UCSD-AML1 (cell line): ENCODE measurements around the gene TRAPPC14.

Experiments used
- DNase-seq: peaks from one replicate; lab custom pipeline; 2025; ENCODE audit not compliant: unreplicated experiment; lab: John Stamatoyannopoulos, UW

Gene TRAPPC14

GRCh38 chr7:100175296-100175935 is 16.9 kb upstream of the TRAPPC14 start:
- no peak for DNase-seq

- DNase-seq = no peak
Measured at GRCh38 chr7:100174582-100174981, 16.1 kb upstream of the TRAPPC14 start.

- DNase-seq = no peak
Measured at GRCh38 chr7:100173806-100174495, 15.4 kb upstream of the TRAPPC14 start.

- DNase-seq = no peak
Measured at GRCh38 chr7:100171840-100172239, 13.3 kb upstream of the TRAPPC14 start.

GRCh38 chr7:100171087-100171681 is 12.7 kb upstream of the TRAPPC14 start:
- no peak for DNase-seq

- DNase-seq = no peak
Measured at GRCh38 chr7:100170101-100170897, 11.8 kb upstream of the TRAPPC14 start.

- DNase-seq = no peak
Measured at GRCh38 chr7:100169147-100169850, 10.8 kb upstream of the TRAPPC14 start.

GRCh38 chr7:100167912-100168323 is 9.4 kb upstream of the TRAPPC14 start:
- no peak for DNase-seq

- no peak for DNase-seq
Measured at GRCh38 chr7:100166970-100167911, 8.7 kb upstream of the TRAPPC14 start.

GRCh38 chr7:100166317-100166940 is 7.9 kb upstream of the TRAPPC14 start:
- no peak for DNase-seq

GRCh38 chr7:100163871-100164270 is 5.3 kb upstream of the TRAPPC14 start:
- no peak for DNase-seq

GRCh38 chr7:100163006-100163531 is 4.5 kb upstream of the TRAPPC14 start:
- no peak for DNase-seq

- no peak for DNase-seq
Measured at GRCh38 chr7:100160067-100160466, 1.5 kb upstream of the TRAPPC14 start.

- DNase-seq = no peak
Measured at GRCh38 chr7:100159099-100159623, 638 bp upstream of the TRAPPC14 start.

- no peak for DNase-seq
Measured at GRCh38 chr7:100157334-100158228, 942 bp downstream of the TRAPPC14 start.

GRCh38 chr7:100157069-100157333 is 1.5 kb downstream of the TRAPPC14 start:
- DNase-seq = no peak

- peak; percentile 11 for DNase-seq
Measured at GRCh38 chr7:100156331-100157068, 2.0 kb downstream of the TRAPPC14 start.
